ENCODE results near the gene ERBB4. TPM values are rescaled to one million over a fixed set of nuclear protein-coding genes. Genes with fewer than 3 reads are reported as not detected.
A peak's percentile ranks its signal among the peaks of the same experiment; 100 is the strongest.

ERBB4 gene
- total RNA-seq, 1 donor from 2014 or later, result 1.2 TPM

- Histone ChIP-seq H3K27ac (ENCODE audit: low read depth, low read length) (peak overlapping the region; percentile 39), H3K4me3 (ENCODE audit: insufficient read depth, low read depth, low read length) (no peak overlapping the region), H3K79me2 (ENCODE audit: insufficient read depth, low read length) (no peaks in the 10 kb centered on the region), H4K20me1 (ENCODE audit: insufficient read depth, low read length) (no peaks in the 10 kb centered on the region), H3K36me3 (ENCODE audit: insufficient read depth, low read length) (no peaks in the 10 kb centered on the region), H3K4me1 (ENCODE audit: insufficient read depth, low read length) (peaks cover 9% of the 10 kb centered on the region), H3K4me2 (ENCODE audit: low read length) (peak overlapping the region; percentile 63), H3K9ac (ENCODE audit: low read length) (no peak overlapping the region), H3K9me3 (ENCODE audit: insufficient read depth, low read depth, low read length) (peaks cover 4% of the 10 kb centered on the region), H3K27me3 (ENCODE audit: insufficient read depth, low read length) (no peaks in the 10 kb centered on the region), H2AFZ (ENCODE audit: low read depth, low read length) (no peak overlapping the region)
- TF ChIP-seq EZH2 (IDR thresholded peaks at IDR 0.05; ENCODE audit: insufficient read depth, low read length) (no peak), CTCF (IDR thresholded peaks at IDR 0.05; ENCODE audit: insufficient read depth, low read depth, low read length) (no peak)
- peaks cover 15% of the 10 kb centered on the region for H3K4me1 Mint-ChIP-seq (ENCODE audit: low read depth, unreplicated experiment)
- H3K27ac Mint-ChIP-seq (ENCODE audit: unreplicated experiment), result peak overlapping the region; percentile 70
- DNase-seq (ENCODE audit: low read depth) (peak; percentile 84), FAIRE-seq (no peak)
- peaks cover 5% of the 10 kb centered on the region for H3K36me3 Mint-ChIP-seq (ENCODE audit: low read depth, unreplicated experiment)
- peaks cover 32% of the 10 kb centered on the region for H3K9me3 Mint-ChIP-seq (ENCODE audit: unreplicated experiment)
- no peak overlapping the region for H3K4me3 Mint-ChIP-seq (ENCODE audit: unreplicated experiment)
- H3K27me3 Mint-ChIP-seq (ENCODE audit: low read depth, unreplicated experiment), result no peaks in the 10 kb centered on the region
Measured at GRCh38 chr2:212052412-212053159, 486.0 kb downstream of the ERBB4 start.

- Histone ChIP-seq H3K27me3 (ENCODE audit: insufficient read depth, low read length) (no peaks in the 10 kb centered on the region), H4K20me1 (ENCODE audit: insufficient read depth, low read length) (no peaks in the 10 kb centered on the region), H3K4me2 (ENCODE audit: low read length) (no peak overlapping the region), H3K79me2 (ENCODE audit: insufficient read depth, low read length) (no peaks in the 10 kb centered on the region), H3K4me1 (ENCODE audit: insufficient read depth, low read length) (peaks cover 9% of the 10 kb centered on the region), H3K4me3 (ENCODE audit: insufficient read depth, low read depth, low read length) (no peak overlapping the region), H3K9ac (ENCODE audit: low read length) (no peak overlapping the region), H3K9me3 (ENCODE audit: insufficient read depth, low read depth, low read length) (peaks cover 4% of the 10 kb centered on the region), H2AFZ (ENCODE audit: low read depth, low read length) (no peak overlapping the region), H3K27ac (ENCODE audit: low read depth, low read length) (no peak overlapping the region), H3K36me3 (ENCODE audit: insufficient read depth, low read length) (no peaks in the 10 kb centered on the region)
- Mint-ChIP-seq H3K9me3 (ENCODE audit: unreplicated experiment) (peaks cover 20% of the 10 kb centered on the region), H3K4me3 (ENCODE audit: unreplicated experiment) (no peak overlapping the region), H3K36me3 (ENCODE audit: low read depth, unreplicated experiment) (peaks cover 1% of the 10 kb centered on the region), H3K27me3 (ENCODE audit: low read depth, unreplicated experiment) (no peaks in the 10 kb centered on the region), H3K27ac (ENCODE audit: unreplicated experiment) (no peak overlapping the region), H3K4me1 (ENCODE audit: low read depth, unreplicated experiment) (peaks cover 15% of the 10 kb centered on the region)
- FAIRE-seq (no peak), DNase-seq (ENCODE audit: low read depth) (no peak)
- TF ChIP-seq CTCF (IDR thresholded peaks at IDR 0.05; ENCODE audit: insufficient read depth, low read depth, low read length), result no peak
- TF ChIP-seq EZH2 (IDR thresholded peaks at IDR 0.05; ENCODE audit: insufficient read depth, low read length), result no peak
Measured at GRCh38 chr2:212050871-212051270, 487.7 kb downstream of the ERBB4 start.

GRCh38 chr2:212042562-212042961 lies 496.0 kb downstream of the ERBB4 start:
- H3K4me3 ChIP-seq (ENCODE audit: insufficient read depth, low read depth, low read length), result no peak overlapping the region
- no peaks in the 10 kb centered on the region for H3K9me3 Mint-ChIP-seq (ENCODE audit: unreplicated experiment)
- no peak overlapping the region for H3K27ac ChIP-seq (ENCODE audit: low read depth, low read length)
- H3K9me3 ChIP-seq (ENCODE audit: insufficient read depth, low read depth, low read length), result no peaks in the 10 kb centered on the region
- H4K20me1 ChIP-seq (ENCODE audit: insufficient read depth, low read length), result no peaks in the 10 kb centered on the region
- peaks cover 3% of the 10 kb centered on the region for H3K4me1 Mint-ChIP-seq (ENCODE audit: low read depth, unreplicated experiment)
- H3K4me2 ChIP-seq (ENCODE audit: low read length), result no peak overlapping the region
- H3K27ac Mint-ChIP-seq (ENCODE audit: unreplicated experiment), result no peak overlapping the region
- FAIRE-seq, result no peak
- H3K4me3 Mint-ChIP-seq (ENCODE audit: unreplicated experiment), result no peak overlapping the region
- no peak overlapping the region for H3K9ac ChIP-seq (ENCODE audit: low read length)
- no peaks in the 10 kb centered on the region for H3K79me2 ChIP-seq (ENCODE audit: insufficient read depth, low read length)
- TF ChIP-seq CTCF (IDR thresholded peaks at IDR 0.05; ENCODE audit: insufficient read depth, low read depth, low read length), result no peak
- no peak for TF ChIP-seq EZH2 (IDR thresholded peaks at IDR 0.05; ENCODE audit: insufficient read depth, low read length)
- no peaks in the 10 kb centered on the region for H3K36me3 Mint-ChIP-seq (ENCODE audit: low read depth, unreplicated experiment)
- no peak overlapping the region for H2AFZ ChIP-seq (ENCODE audit: low read depth, low read length)
- H3K27me3 ChIP-seq (ENCODE audit: insufficient read depth, low read length), result no peaks in the 10 kb centered on the region
- no peaks in the 10 kb centered on the region for H3K36me3 ChIP-seq (ENCODE audit: insufficient read depth, low read length)
- no peaks in the 10 kb centered on the region for H3K4me1 ChIP-seq (ENCODE audit: insufficient read depth, low read length)
- no peak for DNase-seq (ENCODE audit: low read depth)
- no peaks in the 10 kb centered on the region for H3K27me3 Mint-ChIP-seq (ENCODE audit: low read depth, unreplicated experiment)

Measured in astrocyte (in vitro differentiated cells and primary cell).